Stimulated activated CD4-positive, alpha-beta T cell treated with anti-CD3 and anti-CD28 coated beads, Interleukin-1b, Interleukin-23, amount 100 ng/mL, for 4 hours (primary cell): ENCODE measurements around the gene ARHGAP15.

ENCODE experiments used
- DNase-seq, 2 donors: peaks; one replicate each; pipeline ENCODE4 v3.0.0-alpha.2; 2020; ENCODE audit warnings: low read depth in 2 of 2

The ARHGAP15 gene

DNA sequence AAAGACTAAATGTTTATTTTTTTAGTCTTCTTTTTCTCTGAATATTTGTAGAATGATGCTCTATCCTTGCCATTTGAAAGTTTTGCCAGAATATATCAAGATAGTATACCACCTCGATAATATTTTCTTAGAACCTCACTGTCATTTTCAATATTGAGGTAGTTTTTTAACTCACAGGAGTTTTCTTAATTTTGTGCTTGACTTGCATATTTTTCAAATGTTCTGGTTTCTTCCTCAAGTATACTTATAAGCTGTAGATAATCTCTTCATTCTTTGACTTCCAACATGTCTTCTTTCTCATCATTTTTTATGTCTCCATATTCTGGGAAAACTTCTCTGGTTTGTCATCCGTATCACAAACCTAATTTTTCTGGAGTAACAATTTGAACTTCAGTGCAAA, 559.6 kb downstream of the ARHGAP15 start:
- DNase-seq, result no peak

DNA sequence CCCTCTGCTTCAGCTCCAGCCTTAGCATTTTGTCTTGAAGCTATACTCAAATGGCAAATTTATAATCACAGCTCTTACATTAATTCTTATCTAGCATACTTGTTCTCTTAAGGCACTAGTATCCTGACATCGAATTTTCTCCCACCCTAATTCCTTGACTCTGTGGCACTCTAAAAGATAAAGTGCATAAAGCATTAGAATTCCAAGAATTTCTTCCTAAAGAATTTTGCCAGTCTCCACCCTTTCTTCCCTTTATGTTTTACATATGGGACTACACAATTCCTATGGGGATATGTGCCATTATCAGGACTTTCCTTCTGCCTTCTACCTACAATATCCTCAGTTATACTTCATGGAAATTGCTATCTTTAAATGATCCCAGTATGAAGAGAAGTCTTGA, 560.3 kb downstream of the ARHGAP15 start:
- no peak for DNase-seq

GRCh38 chr2:143690235-143690634, 561.0 kb downstream of the ARHGAP15 start:
- DNase-seq, result no peak

DNA sequence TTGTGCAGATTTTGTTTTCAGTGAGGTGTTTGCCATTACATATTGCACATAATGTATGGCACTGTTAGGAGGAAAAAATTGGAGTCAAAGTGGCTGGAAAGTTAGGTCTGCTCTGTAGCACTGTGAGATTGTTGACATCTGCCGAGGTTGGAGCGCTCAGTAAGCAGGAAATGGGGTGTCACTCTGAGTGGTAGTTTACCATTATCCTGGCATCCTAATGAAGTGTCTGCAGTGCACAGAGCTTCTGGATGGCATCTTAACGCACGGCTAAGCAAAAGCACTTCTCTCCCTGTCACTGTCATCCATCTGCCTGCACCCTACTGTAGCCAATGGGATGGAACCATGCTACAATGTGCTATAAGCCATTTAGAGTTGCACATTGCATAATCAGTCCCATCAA, 561.9 kb downstream of the ARHGAP15 start:
- no peak for DNase-seq

DNA sequence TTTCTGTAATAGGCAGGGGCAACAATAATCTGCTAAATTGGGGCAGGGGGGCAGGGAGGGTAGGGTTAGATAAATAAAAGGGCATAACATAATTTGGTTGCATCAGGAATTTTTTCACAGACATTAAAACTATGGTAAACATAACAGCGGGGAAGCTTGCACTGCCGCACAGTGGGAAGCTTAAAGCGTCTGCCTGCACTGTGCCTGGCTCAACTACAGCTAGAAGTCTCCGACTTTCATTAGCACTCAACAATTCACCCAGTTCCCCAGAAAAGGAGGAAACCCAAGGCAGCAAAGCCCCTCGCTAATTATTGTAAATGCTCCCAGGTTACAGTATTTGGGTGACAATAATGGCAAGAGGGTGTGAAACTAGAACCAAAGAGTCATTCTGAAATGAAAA, 562.9 kb downstream of the ARHGAP15 start:
- DNase-seq, result no peak

DNA sequence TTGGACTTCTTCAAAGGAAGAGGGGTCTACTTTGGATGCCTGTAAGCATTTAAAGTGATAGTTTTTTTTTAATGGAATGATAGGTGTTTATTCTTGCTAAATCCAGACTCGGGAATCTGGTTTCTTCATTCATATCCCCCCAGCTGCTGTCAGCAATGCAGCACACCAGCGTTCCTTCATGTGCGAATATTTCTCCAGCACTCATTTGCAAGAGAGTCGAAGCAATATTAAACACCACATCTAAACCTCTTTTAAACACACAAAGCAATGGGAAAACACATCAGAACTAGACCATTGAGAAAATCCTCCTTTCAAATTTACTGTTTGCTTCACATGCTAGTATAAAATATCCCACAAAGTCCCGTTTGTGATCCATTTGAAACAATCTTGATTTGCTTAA, 563.7 kb downstream of the ARHGAP15 start:
- DNase-seq, result no peak

DNA sequence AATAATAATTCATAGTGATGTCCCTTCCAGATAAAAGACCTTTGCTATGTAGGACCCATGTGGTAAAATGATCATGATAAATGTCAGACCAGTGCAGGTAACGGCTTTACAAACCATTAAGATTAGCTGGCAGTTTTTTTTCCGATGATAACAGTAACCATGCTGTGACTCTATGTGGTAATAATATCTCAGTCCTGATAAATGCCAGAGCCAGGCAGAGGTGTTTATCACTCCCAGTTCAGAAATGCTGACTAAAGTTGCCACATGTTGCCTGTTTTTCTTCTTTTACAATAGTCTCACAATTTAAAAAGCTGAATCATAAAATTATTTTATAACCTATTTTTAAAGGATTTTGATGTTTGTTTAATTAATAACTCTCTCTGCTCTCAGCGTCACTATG, 565.1 kb downstream of the ARHGAP15 start:
- DNase-seq, result no peak

GRCh38 chr2:143696651-143697050, 567.4 kb downstream of the ARHGAP15 start:
- no peak for DNase-seq

- no peak for DNase-seq
These were observed 568.5 kb downstream of the ARHGAP15 start for GRCh38 chr2:143697744-143698143.

GRCh38 chr2:143698352-143698751, 569.1 kb downstream of the ARHGAP15 start:
- no peak for DNase-seq

DNA sequence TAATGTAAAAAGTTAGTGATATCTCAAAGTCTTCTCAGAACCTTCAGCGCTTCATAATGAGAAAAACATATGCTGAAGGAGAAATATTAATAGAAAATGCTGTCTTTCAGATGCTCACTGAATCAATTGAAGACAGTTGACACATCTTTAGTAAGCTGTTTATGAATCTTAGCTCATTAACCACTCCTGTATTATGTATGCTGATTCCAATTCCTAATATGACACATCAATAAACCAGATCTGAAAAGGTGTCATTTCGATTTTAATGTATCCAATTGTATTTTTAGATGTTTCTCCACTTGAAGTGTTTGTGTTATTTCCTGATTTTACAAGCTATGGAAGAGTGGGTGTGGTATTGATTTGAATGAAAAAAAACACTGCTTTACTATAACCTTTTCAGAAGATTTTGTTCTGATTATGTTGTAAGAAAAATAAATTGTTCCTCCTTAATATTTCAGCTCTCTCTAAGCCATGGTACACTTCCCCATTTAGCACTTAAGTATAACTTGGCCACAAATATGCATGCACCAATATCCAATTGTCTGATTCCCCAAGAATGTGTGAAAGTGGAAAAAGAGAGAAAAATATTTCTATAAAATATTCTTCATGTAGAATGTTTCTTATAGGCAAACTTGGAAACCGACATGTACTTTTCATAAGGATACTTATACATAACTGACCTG, 569.8 kb downstream of the ARHGAP15 start:
- no peak for DNase-seq

- no peak for DNase-seq
These were observed 571.6 kb downstream of the ARHGAP15 start for GRCh38 chr2:143700865-143701264.

DNA sequence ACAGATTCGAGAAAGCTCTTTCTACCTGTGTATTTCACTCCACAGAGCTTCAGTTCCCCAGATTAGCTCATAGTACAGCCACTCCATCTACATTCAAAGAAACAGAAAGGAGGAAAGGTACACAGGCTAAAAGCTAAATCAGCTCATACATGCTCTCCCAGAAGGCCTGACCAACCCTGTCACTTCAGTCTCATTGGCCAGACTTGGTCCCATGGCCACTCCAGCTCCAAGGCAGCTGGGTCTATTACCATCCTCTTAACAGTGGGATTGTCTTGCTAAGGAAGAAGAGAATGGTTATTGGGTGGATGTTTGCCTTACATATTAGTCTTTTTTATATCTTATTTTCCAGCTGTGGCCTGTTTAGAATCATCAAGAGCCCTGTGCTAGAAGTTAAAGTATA, 572.6 kb downstream of the ARHGAP15 start:
- no peak for DNase-seq

DNA sequence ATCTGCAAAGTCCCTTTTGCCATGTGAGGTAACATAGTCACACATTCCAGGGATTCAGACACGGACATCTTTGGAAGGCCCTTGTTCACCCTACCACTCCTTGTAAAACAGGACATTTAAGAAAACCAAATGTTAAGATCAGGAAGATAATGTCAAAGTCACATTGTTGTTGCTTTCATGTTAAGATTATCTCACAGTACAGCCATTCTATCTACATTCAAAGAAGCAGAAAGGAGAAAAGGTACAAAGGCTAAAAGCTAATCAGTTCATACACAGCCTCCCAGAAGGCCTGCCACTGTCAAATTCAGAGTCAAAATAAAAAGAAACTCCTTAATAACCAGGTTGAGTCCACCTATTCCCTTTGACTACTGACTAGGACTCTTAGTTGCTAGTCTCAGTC, 573.7 kb downstream of the ARHGAP15 start:
- DNase-seq, result no peak

GRCh38 chr2:143704451-143705106, 575.4 kb downstream of the ARHGAP15 start:
- no peak for DNase-seq

GRCh38 chr2:143705108-143705707, 576.0 kb downstream of the ARHGAP15 start:
- no peak for DNase-seq

DNA sequence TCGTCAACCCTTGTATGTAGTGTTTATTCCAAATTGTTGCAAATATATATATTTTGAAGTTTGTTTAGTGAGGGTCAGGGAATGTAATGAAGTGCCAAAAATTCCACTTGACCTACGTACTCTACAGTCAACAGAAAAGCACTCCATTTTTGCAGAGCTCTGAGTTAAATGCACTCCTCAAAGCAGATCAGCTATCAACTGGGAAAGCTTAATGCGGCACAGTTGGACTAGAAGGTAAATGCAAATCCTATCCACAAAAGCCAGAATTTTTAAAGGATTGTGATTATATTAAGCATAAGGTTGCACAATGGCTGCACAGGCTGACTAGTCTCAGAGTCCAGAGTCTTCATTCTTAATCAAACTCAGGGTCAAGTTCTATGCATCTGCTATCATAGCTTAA, 577.1 kb downstream of the ARHGAP15 start:
- no peak for DNase-seq

DNA sequence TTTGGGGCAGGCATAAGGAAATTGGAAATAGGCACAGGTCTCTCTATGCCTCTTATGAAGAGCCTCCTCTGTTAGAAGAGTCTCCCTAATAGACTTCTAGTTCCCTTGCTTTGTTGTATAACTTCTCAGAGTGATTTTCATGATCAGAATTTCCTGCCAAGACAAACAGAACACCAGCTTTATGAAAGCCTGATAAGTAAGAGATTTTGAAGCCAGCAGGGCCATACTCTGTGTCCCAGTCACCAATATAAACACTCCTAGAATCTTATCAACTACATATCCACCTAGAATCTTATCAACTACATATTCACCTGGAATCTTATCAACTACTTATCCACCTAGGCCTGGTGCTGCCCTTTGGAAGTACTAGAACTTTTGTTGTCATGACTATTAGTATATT, 579.5 kb downstream of the ARHGAP15 start:
- DNase-seq, result no peak

DNA sequence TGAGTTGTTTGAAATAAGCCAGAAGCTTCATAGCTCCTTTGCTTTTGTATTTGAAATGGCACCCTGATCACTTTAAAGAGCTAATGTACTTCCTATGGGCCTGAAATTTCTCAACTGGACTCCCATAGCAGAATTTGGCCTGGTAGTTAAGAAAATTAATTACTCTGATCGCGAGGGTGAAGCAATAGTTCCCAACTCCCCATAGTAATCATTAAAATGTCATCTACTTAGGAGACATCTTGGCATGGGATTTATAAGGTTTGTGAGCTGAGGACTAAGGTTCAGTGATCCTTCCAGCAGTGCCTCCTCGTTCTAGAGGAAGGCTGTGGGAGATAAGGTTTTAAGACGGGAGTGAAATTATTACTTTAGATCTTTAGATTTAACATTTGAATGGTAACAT, 581.0 kb downstream of the ARHGAP15 start:
- DNase-seq, result no peak

GRCh38 chr2:143710879-143711278, 581.7 kb downstream of the ARHGAP15 start:
- no peak for DNase-seq

- no peak for DNase-seq
These were observed 587.3 kb downstream of the ARHGAP15 start for GRCh38 chr2:143716522-143716921.

DNA sequence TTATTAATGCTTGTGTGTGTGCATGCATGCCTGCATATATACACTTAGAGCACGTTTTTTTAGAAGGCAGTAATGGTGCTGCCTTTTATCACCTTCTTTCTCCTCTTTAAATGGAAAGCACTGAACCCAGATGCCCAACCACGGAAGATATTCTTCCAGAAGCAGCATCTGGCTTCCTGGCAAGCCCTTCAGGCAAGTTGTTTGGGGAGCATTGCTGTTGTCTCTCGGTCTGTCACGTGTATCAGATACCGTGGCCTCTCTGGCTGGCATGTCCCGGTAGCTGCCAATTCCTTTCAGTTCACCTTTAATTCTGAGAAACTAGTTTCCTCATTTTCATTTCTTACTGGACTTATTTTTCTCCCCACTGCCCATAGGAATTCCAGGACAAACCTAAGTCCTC, 587.8 kb downstream of the ARHGAP15 start:
- no peak for DNase-seq

- DNase-seq, result no peak
These were observed 588.4 kb downstream of the ARHGAP15 start for GRCh38 chr2:143717536-143718168.
